HepG2 (cell line): ENCODE data around the gene STH. TPM values are rescaled to one million over a fixed set of nuclear protein-coding genes. Genes with fewer than 3 reads are reported as not detected.
A peak's percentile ranks its signal among the peaks of the same experiment; 100 is the strongest.

Experiments
- ATAC-seq: fragments of 200-7000 bp; cut with Tn5 transposase; 3 replicates; pipeline ENCODE4 v1.9.1; 2020; ENCODE audit warnings: mild to moderate bottlenecking, moderate library complexity
- BruUV-seq: library from RNA; stranded (reverse); fragments of 400-500 nt; replicated peaks from 2 replicates; lab custom pipeline; 2021; lab: Mats Ljungman, UMichigan
- CTCF ChIA-PET: fragments of 300-600 bp; formaldehyde crosslinking; extraction: SDS; loops from one replicate; lab custom pipeline; 2021; ENCODE audit warnings: low total read pairs, inconsistent platforms, low intra/inter-chr PET ratio; lab: Yijun Ruan, JAX
- POLR2A ChIA-PET: fragments of 350-600 bp; sonication (Branson Sonifier 250); formaldehyde crosslinking; loops from one replicate; lab custom pipeline; 2020; ENCODE audit warnings: antibody characterized with exemption, inconsistent platforms; lab: Yijun Ruan, JAX
- DNase-seq: peaks from one replicate; pipeline ENCODE4 v3.0.0-alpha.2; 2015; ENCODE audit warnings: low spot score
- FAIRE-seq: peaks from 3 replicates; lab custom pipeline; 2011; peaks lifted over from hg19 to GRCh38; lab: Jason Lieb, UNC
- H2AFZ ChIP-seq: one replicate; pipeline ENCODE4 v1.6.1; 2011; ENCODE audit warnings: low read length, inconsistent platforms
- H3K27ac ChIP-seq: fragments of 300-600 bp; 3 replicates; pipeline ENCODE4 v1.8.0; 2011; ENCODE audit warnings: mixed run types, mild to moderate bottlenecking, mixed read lengths, low read length, inconsistent platforms; ENCODE audit not compliant: insufficient read depth; ENCODE audit errors: extremely low read length
- H3K27me3 ChIP-seq, 2 experiments: fragments of 200-600 bp in 1 of 2; 2 replicates in 1 of 2; 3 replicates in 1 of 2; pipeline versions ENCODE4 v1.6.0 to v1.8.0; 2011; ENCODE audit warnings: low read length in 2 of 2, mild to moderate bottlenecking in 2 of 2, moderate library complexity in 2 of 2, inconsistent platforms in 1 of 2; ENCODE audit not compliant: insufficient read depth in 2 of 2, control insufficient read depth in 1 of 2
- H3K36me3 ChIP-seq, 2 experiments: fragments of 200-600 bp in 1 of 2; replicated peaks in 1 of 2; 2 replicates in 1 of 2; 3 replicates in 1 of 2; pipeline versions ENCODE4 v1.5.1 to v1.8.0; 2011; ENCODE audit warnings: low read length in 2 of 2, inconsistent platforms in 1 of 2; ENCODE audit not compliant: insufficient read depth in 2 of 2, control insufficient read depth in 1 of 2
- H3K4me1 ChIP-seq: 2 replicates; pipeline ENCODE4 v1.5.1; 2012; ENCODE audit warnings: low read length, inconsistent platforms; ENCODE audit not compliant: insufficient read depth
- H3K4me2 ChIP-seq: 2 replicates; pipeline ENCODE4 v1.6.0; 2011; ENCODE audit warnings: low read depth, low read length, inconsistent platforms
- H3K4me3 ChIP-seq, 3 experiments: fragments of 200-600 bp in 1 of 3; sonication (generic), shearing (Covaris generic) in 1 of 3; replicated peaks in 1 of 3; 2 replicates each; pipeline ENCODE4 v1.5.1; 2011 to 2016; ENCODE audit warnings: low read length in 3 of 3, inconsistent platforms in 2 of 3, low read depth in 2 of 3, mild to moderate bottlenecking in 2 of 3, control low read depth in 1 of 3, mixed read lengths in 1 of 3; ENCODE audit not compliant: insufficient read depth in 1 of 3
- H3K79me2 ChIP-seq: one replicate; pipeline ENCODE4 v1.6.1; 2011; ENCODE audit warnings: low read length, inconsistent platforms; ENCODE audit not compliant: insufficient read depth
- H3K9ac ChIP-seq: 2 replicates; pipeline ENCODE4 v1.6.0; 2011; ENCODE audit warnings: mild to moderate bottlenecking, low read depth, low read length, inconsistent platforms; ENCODE audit not compliant: insufficient read depth
- H3K9me3 ChIP-seq: 2 replicates; pipeline ENCODE4 v1.5.1; 2012; ENCODE audit warnings: mild to moderate bottlenecking, low read length
- H4K20me1 ChIP-seq: 2 replicates; pipeline ENCODE4 v1.6.0; 2011; ENCODE audit warnings: inconsistent platforms, mild to moderate bottlenecking, low read length, moderate library complexity; ENCODE audit not compliant: insufficient read depth
- CBX1 ChIP-seq: IDR thresholded peaks from one replicate; pipeline ENCODE4 v1.6.1; 2016; ENCODE audit warnings: antibody characterized with exemption, low read depth
- CTCF ChIP-seq: sonication (generic); formaldehyde crosslinking; IDR thresholded peaks from 2 replicates; pipeline ENCODE4 v1.5.0; 2020; ENCODE audit warnings: mild to moderate bottlenecking, missing genetic modification reagents, moderate library complexity
- E2F5 ChIP-seq: sonication (generic); formaldehyde crosslinking; conservative IDR thresholded peaks from 2 replicates; pipeline ENCODE4 v1.4.0; 2020; ENCODE audit warnings: missing genetic modification reagents
- FOXC1 ChIP-seq: sonication (generic); formaldehyde crosslinking; IDR thresholded peaks from 2 replicates; pipeline ENCODE4 v1.8.0; 2022; ENCODE audit warnings: mild to moderate bottlenecking, missing genetic modification reagents, borderline replicate concordance
- HMGA1 ChIP-seq: sonication (generic); formaldehyde crosslinking; conservative IDR thresholded peaks from 2 replicates; pipeline ENCODE4 v1.4.0; 2020; ENCODE audit warnings: missing genetic modification reagents
- HMGXB4 ChIP-seq, 2 experiments: sonication (generic) in 1 of 2; formaldehyde crosslinking in 1 of 2; IDR thresholded peaks; 2 replicates each; pipeline versions ENCODE4 v1.4.0 to v1.6.1; 2018 to 2020; ENCODE audit warnings: missing genetic modification reagents in 2 of 2, borderline replicate concordance in 1 of 2, low read depth in 1 of 2, mild to moderate bottlenecking in 1 of 2, missing biosample characterization in 1 of 2
- HNF4A ChIP-seq: sonication (generic); formaldehyde crosslinking; IDR thresholded peaks from 2 replicates; pipeline ENCODE4 v1.4.0; 2020; ENCODE audit warnings: missing genetic modification reagents
- HNRNPL ChIP-seq: fragments of 200-400 bp; formaldehyde crosslinking; IDR thresholded peaks from 2 replicates; pipeline ENCODE4 v1.6.1; 2017; ENCODE audit warnings: mild to moderate bottlenecking, low read depth, low read length
- PHF20 ChIP-seq: sonication (generic); formaldehyde crosslinking; IDR thresholded peaks from 2 replicates; pipeline ENCODE4 v1.5.0; 2020; ENCODE audit warnings: mild to moderate bottlenecking, missing genetic modification reagents
- PHF21A ChIP-seq: sonication (generic); formaldehyde crosslinking; IDR thresholded peaks from 2 replicates; pipeline ENCODE4 v1.5.0; 2020; ENCODE audit warnings: mild to moderate bottlenecking, missing genetic modification reagents
- XRCC5 ChIP-seq: fragments of 200-400 bp; formaldehyde crosslinking; optimal IDR thresholded peaks from 2 replicates; pipeline ENCODE3; 2017; ENCODE audit warnings: mild to moderate bottlenecking, low read length
- ZNF263 ChIP-seq: sonication (generic); formaldehyde crosslinking; IDR thresholded peaks from 2 replicates; pipeline ENCODE4 v1.4.0; 2020; ENCODE audit warnings: missing genetic modification reagents
- ZNF326 ChIP-seq: sonication (generic); formaldehyde crosslinking; IDR thresholded peaks from 2 replicates; pipeline ENCODE4 v1.4.0; 2020; ENCODE audit warnings: missing genetic modification reagents, borderline replicate concordance
- ZNF550 ChIP-seq: sonication (generic); formaldehyde crosslinking; IDR thresholded peaks from 2 replicates; pipeline ENCODE4 v1.4.0; 2020; ENCODE audit warnings: mild to moderate bottlenecking, missing genetic modification reagents, borderline replicate concordance
- WGBS: methylation state at CpG from one replicate; pipeline ENCODE4 v1.1.6; 2017; ENCODE audit warnings: low lambda C conversion rate; 5-methylcytosine and 5-hydroxymethylcytosine counted together
- in situ Hi-C: cut with HindIII; loops from 2 replicates; pipeline ENCODE4 v1.10.0; 2017; ENCODE audit warnings: low pct_unique_long_range_greater_than_20kb; ENCODE audit not compliant: extremely low pct_ligation_motif_present
- intact Hi-C: fragments of 100-400 bp; cut with micrococcal nuclease; formaldehyde crosslinking; loops from one replicate; pipeline ENCODE4 v1.10.0; 2022; ENCODE audit not compliant: unreplicated experiment
- polyA plus RNA-seq, 8 experiments: library from polyadenylated mRNA; depleted of rRNA in 3 of 8; stranded (reverse) in 7 of 8; unstranded in 1 of 8; fragments of >200 nt; fragmentation: Illumina TruSeq in 4 of 8; extraction: Trizol in 4 of 8; gene quantifications; 2 replicates each; pipeline versions ENCODE4 v1.2.1 to v1.2.3, GENCODE V29; 2011 to 2016; ENCODE audit warnings: low read depth in 4 of 8, missing spikeins in 1 of 8, mixed read lengths in 1 of 8; ENCODE audit not compliant: insufficient read depth in 1 of 8
- total RNA-seq, 5 experiments: library from RNA; depleted of rRNA; stranded (reverse); fragments of >200 nt; fragmentation: Illumina TruSeq; extraction: Trizol; gene quantifications; 2 replicates each; pipeline ENCODE4 v1.2.3, GENCODE V29; 2016; ENCODE audit warnings: low read depth in 1 of 5

STH gene
- total and polyA plus RNA-seq, 2 of the 13 experiments (the other 11 are each of a cell fraction or from before 2014, with no cell fraction given), result not detected

GRCh38 chr17:46010597-46011186 is 11.6 kb downstream of the STH start (continued):
- TF ChIP-seq CTCF (peak; percentile 64), HNRNPL (0 out of 2 replicates have a peak, but pooled peaks have one; percentile 38), ZNF550 (CRISPR knock-in tag) (no peak), PHF21A (CRISPR knock-in tag) (no peak), HMGXB4 (CRISPR knock-in tag; IDR thresholded peaks at IDR 0.05; ENCODE audit: borderline replicate concordance in 1 of 2, low read depth in 1 of 2) (no peak)

GRCh38 chr17:46011711-46012505 is 12.9 kb downstream of the STH start:
- ATAC-seq, result peak; percentile 41
- no peaks in the 10 kb centered on the region for H3K36me3 ChIP-seq
- DNase-seq, result no peak
- 32% methylated on average over 8 of the region's 28 CpGs for WGBS
- H2AFZ ChIP-seq, result no peak overlapping the region
- FAIRE-seq, result no peak
- H3K4me2 ChIP-seq, result peak overlapping the region; percentile 30
- no peak overlapping the region for H3K27ac ChIP-seq
- in situ Hi-C loops (loop anchor here (25.0 kb wide), 1 partner anchor 825 kb away; no protein-coding TSS in a partner anchor), intact Hi-C loops (no loop called here)
- peak overlapping the region in 1 of 3 experiments; percentile 2; a peak in 1 of 6 replicates for H3K4me3 ChIP-seq
- ChIA-PET POLR2A (interaction anchor here (2.3 kb wide), 1 partner anchor 8 kb away, joined by 15 read pairs; no protein-coding TSS in a partner anchor), CTCF (no interaction called here)
- no peaks in the 10 kb centered on the region for H3K79me2 ChIP-seq
- H3K9me3 ChIP-seq, result no peaks in the 10 kb centered on the region
- no peaks in the 10 kb centered on the region for H4K20me1 ChIP-seq
- no TSS peak for BruUV-seq
- peaks cover 57% of the 10 kb centered on the region for H3K4me1 ChIP-seq
- H3K27me3 ChIP-seq, result no peaks in the 10 kb centered on the region; a peak in 2 of 5 replicates
- H3K9ac ChIP-seq, result no peak overlapping the region
- TF ChIP-seq HNF4A (CRISPR knock-in tag) (peak; percentile 42; the same call in 1 of the 2 replicates), CBX1 (no peak), ZNF326 (CRISPR knock-in tag) (no peak), PHF20 (CRISPR knock-in tag) (no peak), XRCC5 (no peak), E2F5 (no peak), FOXC1 (CRISPR knock-in tag) (peak; percentile 78), ZNF263 (CRISPR knock-in tag) (no peak), HMGA1 (CRISPR knock-in tag) (no peak)
